Activated CD4-positive, CD25-positive, alpha-beta regulatory T cell treated with anti-CD3 and anti-CD28 coated beads, Interleukin-2, amount 50 U/mL, for 16 hours (primary cell): ENCODE data around the gene ANKRD53.
"Not testable (repeated sequence)": the region's sequence is repeated elsewhere in the genome, so short reads cannot be mapped to it uniquely, and the experiment has no call there.

Source experiments
- DNase-seq: peaks from one replicate; pipeline ENCODE4 v3.0.0-alpha.2; 2020; ENCODE audit warnings: low read depth, low spot score

Gene ANKRD53

GRCh38 chr2:70988726-70989648, 10.6 kb downstream of the ANKRD53 start:
- DNase-seq, result no peak

- no peak for DNase-seq
These were observed 11.8 kb downstream of the ANKRD53 start for GRCh38 chr2:70990216-70990615.

- no peak for DNase-seq
These were observed 12.7 kb downstream of the ANKRD53 start for GRCh38 chr2:70991142-70991541.

GRCh38 chr2:70991742-70992141, 13.3 kb downstream of the ANKRD53 start:
- DNase-seq, result no peak

- no peak for DNase-seq
These were observed 14.8 kb downstream of the ANKRD53 start for GRCh38 chr2:70992945-70993853.

GRCh38 chr2:70994009-70994698, 15.7 kb downstream of the ANKRD53 start:
- DNase-seq, result no peak

GRCh38 chr2:70994699-70995425, 16.4 kb downstream of the ANKRD53 start, which contains the start of gene TEX261:
Gene TEX261 (minus strand): TSS chr2:70994873. CDS start chr2:70994757, 116 bp downstream.
- peak; percentile 79 for DNase-seq

- peak; percentile 12 for DNase-seq
These were observed 16.9 kb downstream of the ANKRD53 start for GRCh38 chr2:70995426-70995729.

- DNase-seq, result not testable (repeated sequence)
These were observed 20.5 kb downstream of the ANKRD53 start for GRCh38 chr2:70998885-70999284.

GRCh38 chr2:70999362-70999761, 20.9 kb downstream of the ANKRD53 start:
- DNase-seq, result no peak

- not testable (repeated sequence) for DNase-seq
These were observed 21.5 kb downstream of the ANKRD53 start for GRCh38 chr2:70999931-71000330.

GRCh38 chr2:71000780-71001591, 22.6 kb downstream of the ANKRD53 start:
- DNase-seq, result peak; percentile 63

GRCh38 chr2:71001592-71001927, 23.1 kb downstream of the ANKRD53 start:
- no peak for DNase-seq

GRCh38 chr2:71001981-71002570, 23.6 kb downstream of the ANKRD53 start:
- DNase-seq, result no peak

- no peak for DNase-seq
These were observed 25.0 kb downstream of the ANKRD53 start for GRCh38 chr2:71003396-71003795.

- DNase-seq, result no peak
These were observed 25.7 kb downstream of the ANKRD53 start for GRCh38 chr2:71003966-71004755.

- no peak for DNase-seq
These were observed 26.4 kb downstream of the ANKRD53 start for GRCh38 chr2:71004857-71005256.

GRCh38 chr2:71005271-71006202, 27.1 kb downstream of the ANKRD53 start:
- DNase-seq, result no peak
